ENCODE data around the gene HTR3A.
"Not testable (repeated sequence)": the region's sequence is repeated elsewhere in the genome, so short reads cannot be mapped to it uniquely, and the experiment has no call there.

HTR3A gene

GRCh38 chr11:113974741-113975470, at the start of gene HTR3A:
TSS of gene HTR3A (plus strand) at chr11:113975108. CDS start at chr11:113975326, 218 bp downstream.
- Histone ChIP-seq H3K36me3 (ENCODE audit: control insufficient read depth, insufficient read depth, low read length) (no peaks in the 10 kb centered on the region), H3K4me3 (ENCODE audit: low read length) (no peak within 1 kb of the TSS), H3K27me3 (ENCODE audit: control insufficient read depth, insufficient read depth, low read length) (peaks cover 4% of the 10 kb centered on the region), H3K4me1 (ENCODE audit: control insufficient read depth, insufficient read depth, low read length) (no peaks in the 10 kb centered on the region), H3K9ac (ENCODE audit: low read length) (no peak within 1 kb of the TSS), H3K27ac (ENCODE audit: low read depth, low read length) (no peak within 1 kb of the TSS)

GRCh38 chr11:113926273-113927197, 48.4 kb upstream of the HTR3A start:
- Histone ChIP-seq H3K27ac (ENCODE audit: low read depth, low read length) (no peak overlapping the region), H3K4me3 (ENCODE audit: low read length) (no peak overlapping the region), H3K36me3 (ENCODE audit: control insufficient read depth, insufficient read depth, low read length) (no peaks in the 10 kb centered on the region), H3K4me1 (ENCODE audit: control insufficient read depth, insufficient read depth, low read length) (no peaks in the 10 kb centered on the region), H3K9ac (ENCODE audit: low read length) (no peak overlapping the region), H3K27me3 (ENCODE audit: control insufficient read depth, insufficient read depth, low read length) (no peaks in the 10 kb centered on the region)

- H3K4me3 ChIP-seq (ENCODE audit: low read length), result no peak overlapping the region
- no peak overlapping the region for H3K9ac ChIP-seq (ENCODE audit: low read length)
- no peaks in the 10 kb centered on the region for H3K36me3 ChIP-seq (ENCODE audit: control insufficient read depth, insufficient read depth, low read length)
- H3K27ac ChIP-seq (ENCODE audit: low read depth, low read length), result no peak overlapping the region
- H3K27me3 ChIP-seq (ENCODE audit: control insufficient read depth, insufficient read depth, low read length), result no peaks in the 10 kb centered on the region
- no peaks in the 10 kb centered on the region for H3K4me1 ChIP-seq (ENCODE audit: control insufficient read depth, insufficient read depth, low read length)
Observed at GRCh38 chr11:113928311-113928710, 46.6 kb upstream of the HTR3A start.

- Histone ChIP-seq H3K36me3 (ENCODE audit: control insufficient read depth, insufficient read depth, low read length) (no peaks in the 10 kb centered on the region), H3K4me3 (ENCODE audit: low read length) (no peak overlapping the region), H3K27me3 (ENCODE audit: control insufficient read depth, insufficient read depth, low read length) (no peaks in the 10 kb centered on the region), H3K9ac (ENCODE audit: low read length) (no peak overlapping the region), H3K4me1 (ENCODE audit: control insufficient read depth, insufficient read depth, low read length) (no peaks in the 10 kb centered on the region), H3K27ac (ENCODE audit: low read depth, low read length) (no peak overlapping the region)
Observed at GRCh38 chr11:113932788-113933187, 42.1 kb upstream of the HTR3A start.

GRCh38 chr11:113934193-113934592, 40.7 kb upstream of the HTR3A start:
- H3K4me3 ChIP-seq (ENCODE audit: low read length); H3K27ac ChIP-seq (ENCODE audit: low read depth, low read length); H3K36me3 ChIP-seq (ENCODE audit: control insufficient read depth, insufficient read depth, low read length); H3K4me1 ChIP-seq (ENCODE audit: control insufficient read depth, insufficient read depth, low read length); H3K9ac ChIP-seq (ENCODE audit: low read length); H3K27me3 ChIP-seq (ENCODE audit: control insufficient read depth, insufficient read depth, low read length): not testable (repeated sequence)

- no peak overlapping the region for H3K9ac ChIP-seq (ENCODE audit: low read length)
Observed at GRCh38 chr11:113934761-113935160, 40.1 kb upstream of the HTR3A start.

GRCh38 chr11:113935858-113936257, 39.0 kb upstream of the HTR3A start:
- no peaks in the 10 kb centered on the region for H3K4me1 ChIP-seq (ENCODE audit: control insufficient read depth, insufficient read depth, low read length)
- H3K27ac ChIP-seq (ENCODE audit: low read depth, low read length), result no peak overlapping the region
- H3K36me3 ChIP-seq (ENCODE audit: control insufficient read depth, insufficient read depth, low read length), result no peaks in the 10 kb centered on the region
- no peak overlapping the region for H3K9ac ChIP-seq (ENCODE audit: low read length)
- no peaks in the 10 kb centered on the region for H3K27me3 ChIP-seq (ENCODE audit: control insufficient read depth, insufficient read depth, low read length)
- no peak overlapping the region for H3K4me3 ChIP-seq (ENCODE audit: low read length)

More at GRCh38 chr11:113934761-113935160, 40.1 kb upstream of the HTR3A start:
- H3K36me3 ChIP-seq (ENCODE audit: control insufficient read depth, insufficient read depth, low read length), result no peaks in the 10 kb centered on the region
- no peaks in the 10 kb centered on the region for H3K27me3 ChIP-seq (ENCODE audit: control insufficient read depth, insufficient read depth, low read length)
- H3K4me1 ChIP-seq (ENCODE audit: control insufficient read depth, insufficient read depth, low read length), result no peaks in the 10 kb centered on the region
- H3K4me3 ChIP-seq (ENCODE audit: low read length), result no peak overlapping the region
- H3K27ac ChIP-seq (ENCODE audit: low read depth, low read length), result no peak overlapping the region

GRCh38 chr11:113937918-113938317, 37.0 kb upstream of the HTR3A start:
- H3K36me3 ChIP-seq (ENCODE audit: control insufficient read depth, insufficient read depth, low read length), result no peaks in the 10 kb centered on the region
- no peaks in the 10 kb centered on the region for H3K27me3 ChIP-seq (ENCODE audit: control insufficient read depth, insufficient read depth, low read length)

GRCh38 chr11:113942256-113942655, 32.7 kb upstream of the HTR3A start:
- H3K36me3 ChIP-seq (ENCODE audit: control insufficient read depth, insufficient read depth, low read length), result no peaks in the 10 kb centered on the region
- H3K27ac ChIP-seq (ENCODE audit: low read depth, low read length), result no peak overlapping the region
- H3K27me3 ChIP-seq (ENCODE audit: control insufficient read depth, insufficient read depth, low read length), result no peaks in the 10 kb centered on the region
- H3K4me1 ChIP-seq (ENCODE audit: control insufficient read depth, insufficient read depth, low read length), result no peaks in the 10 kb centered on the region
- no peak overlapping the region for H3K4me3 ChIP-seq (ENCODE audit: low read length)
- no peak overlapping the region for H3K9ac ChIP-seq (ENCODE audit: low read length)

More at GRCh38 chr11:113937918-113938317, 37.0 kb upstream of the HTR3A start:
- Histone ChIP-seq H3K27ac (ENCODE audit: low read depth, low read length) (no peak overlapping the region), H3K4me3 (ENCODE audit: low read length) (no peak overlapping the region), H3K9ac (ENCODE audit: low read length) (no peak overlapping the region), H3K4me1 (ENCODE audit: control insufficient read depth, insufficient read depth, low read length) (no peaks in the 10 kb centered on the region)

GRCh38 chr11:113946162-113946561, 28.7 kb upstream of the HTR3A start:
- not testable (repeated sequence) for H3K9ac ChIP-seq (ENCODE audit: low read length); H3K36me3 ChIP-seq (ENCODE audit: control insufficient read depth, insufficient read depth, low read length); H3K4me1 ChIP-seq (ENCODE audit: control insufficient read depth, insufficient read depth, low read length); H3K27me3 ChIP-seq (ENCODE audit: control insufficient read depth, insufficient read depth, low read length); H3K27ac ChIP-seq (ENCODE audit: low read depth, low read length); H3K4me3 ChIP-seq (ENCODE audit: low read length)

GRCh38 chr11:113947994-113948393, 26.9 kb upstream of the HTR3A start:
- Histone ChIP-seq H3K9ac (ENCODE audit: low read length) (no peak overlapping the region), H3K4me1 (ENCODE audit: control insufficient read depth, insufficient read depth, low read length) (no peaks in the 10 kb centered on the region), H3K27me3 (ENCODE audit: control insufficient read depth, insufficient read depth, low read length) (no peaks in the 10 kb centered on the region), H3K4me3 (ENCODE audit: low read length) (no peak overlapping the region), H3K36me3 (ENCODE audit: control insufficient read depth, insufficient read depth, low read length) (no peaks in the 10 kb centered on the region), H3K27ac (ENCODE audit: low read depth, low read length) (no peak overlapping the region)

- no peaks in the 10 kb centered on the region for H3K36me3 ChIP-seq (ENCODE audit: control insufficient read depth, insufficient read depth, low read length)
- H3K27me3 ChIP-seq (ENCODE audit: control insufficient read depth, insufficient read depth, low read length), result no peaks in the 10 kb centered on the region
- H3K4me3 ChIP-seq (ENCODE audit: low read length), result no peak overlapping the region
- H3K4me1 ChIP-seq (ENCODE audit: control insufficient read depth, insufficient read depth, low read length), result no peaks in the 10 kb centered on the region
- H3K27ac ChIP-seq (ENCODE audit: low read depth, low read length), result no peak overlapping the region
- no peak overlapping the region for H3K9ac ChIP-seq (ENCODE audit: low read length)
Observed at GRCh38 chr11:113949891-113950290, 25.0 kb upstream of the HTR3A start.

All from rectal smooth muscle tissue (tissue), 1 donor.